ENCODE measurements around the gene TRPC5OS. TPM values are rescaled to one million over a fixed set of nuclear protein-coding genes. Genes with fewer than 3 reads are reported as not detected.

Gene TRPC5OS
- total RNA-seq, 1 donor from 2014 or later = not detected

DNA sequence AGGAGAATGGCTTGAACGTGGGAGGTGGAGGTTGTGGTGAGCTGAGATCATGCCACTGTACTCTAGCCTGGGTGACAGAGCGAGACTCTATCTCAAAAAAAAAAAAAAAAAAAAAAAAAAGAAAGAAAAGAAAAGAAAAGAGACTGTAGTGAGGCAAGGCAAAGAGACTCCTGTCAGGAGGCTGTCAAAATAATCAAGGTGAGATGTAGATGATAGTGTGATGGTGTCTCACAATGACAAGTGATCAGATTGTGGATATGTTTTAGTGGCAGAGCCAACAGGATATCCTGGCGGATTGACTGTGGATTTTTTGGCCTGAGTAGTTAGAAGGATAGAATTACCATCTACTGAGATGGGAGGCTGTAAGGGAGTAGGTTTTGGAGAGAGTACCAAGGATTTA lies 12.6 kb downstream of the TRPC5OS start:
- DNase-seq (ENCODE audit: low spot score, unreplicated experiment) = no peak
- Mint-ChIP-seq H3K4me1 (ENCODE audit: low read depth) (no peaks in the 10 kb centered on the region), H3K36me3 (ENCODE audit: insufficient read depth) (no peaks in the 10 kb centered on the region), H3K27me3 (no peaks in the 10 kb centered on the region), H3K4me3 (ENCODE audit: low read depth) (no peak overlapping the region), H3K9me3 (ENCODE audit: low read depth) (no peaks in the 10 kb centered on the region), H3K27ac (no peak overlapping the region)
- TF ChIP-seq, protein P1, sequence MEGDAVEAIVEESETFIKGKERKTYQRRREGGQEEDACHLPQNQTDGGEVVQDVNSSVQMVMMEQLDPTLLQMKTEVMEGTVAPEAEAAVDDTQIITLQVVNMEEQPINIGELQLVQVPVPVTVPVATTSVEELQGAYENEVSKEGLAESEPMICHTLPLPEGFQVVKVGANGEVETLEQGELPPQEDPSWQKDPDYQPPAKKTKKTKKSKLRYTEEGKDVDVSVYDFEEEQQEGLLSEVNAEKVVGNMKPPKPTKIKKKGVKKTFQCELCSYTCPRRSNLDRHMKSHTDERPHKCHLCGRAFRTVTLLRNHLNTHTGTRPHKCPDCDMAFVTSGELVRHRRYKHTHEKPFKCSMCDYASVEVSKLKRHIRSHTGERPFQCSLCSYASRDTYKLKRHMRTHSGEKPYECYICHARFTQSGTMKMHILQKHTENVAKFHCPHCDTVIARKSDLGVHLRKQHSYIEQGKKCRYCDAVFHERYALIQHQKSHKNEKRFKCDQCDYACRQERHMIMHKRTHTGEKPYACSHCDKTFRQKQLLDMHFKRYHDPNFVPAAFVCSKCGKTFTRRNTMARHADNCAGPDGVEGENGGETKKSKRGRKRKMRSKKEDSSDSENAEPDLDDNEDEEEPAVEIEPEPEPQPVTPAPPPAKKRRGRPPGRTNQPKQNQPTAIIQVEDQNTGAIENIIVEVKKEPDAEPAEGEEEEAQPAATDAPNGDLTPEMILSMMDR (IDR thresholded peaks at IDR 0.05; ENCODE audit: unreplicated experiment) = no peak

GRCh38 chrX:111892375-111892774 lies 16.4 kb downstream of the TRPC5OS start:
- H3K27me3 Mint-ChIP-seq = no peaks in the 10 kb centered on the region
- TF ChIP-seq, protein P1 (IDR thresholded peaks at IDR 0.05; ENCODE audit: unreplicated experiment) = no peak
- H3K9me3 Mint-ChIP-seq (ENCODE audit: low read depth) = no peaks in the 10 kb centered on the region
- no peak overlapping the region for H3K27ac Mint-ChIP-seq
- DNase-seq (ENCODE audit: low spot score, unreplicated experiment) = no peak
- no peaks in the 10 kb centered on the region for H3K4me1 Mint-ChIP-seq (ENCODE audit: low read depth)
- H3K36me3 Mint-ChIP-seq (ENCODE audit: insufficient read depth) = no peaks in the 10 kb centered on the region
- no peak overlapping the region for H3K4me3 Mint-ChIP-seq (ENCODE audit: low read depth)

GRCh38 chrX:111896148-111896547 lies 20.2 kb downstream of the TRPC5OS start:
- H3K9me3 Mint-ChIP-seq (ENCODE audit: low read depth) = no peaks in the 10 kb centered on the region

DNA sequence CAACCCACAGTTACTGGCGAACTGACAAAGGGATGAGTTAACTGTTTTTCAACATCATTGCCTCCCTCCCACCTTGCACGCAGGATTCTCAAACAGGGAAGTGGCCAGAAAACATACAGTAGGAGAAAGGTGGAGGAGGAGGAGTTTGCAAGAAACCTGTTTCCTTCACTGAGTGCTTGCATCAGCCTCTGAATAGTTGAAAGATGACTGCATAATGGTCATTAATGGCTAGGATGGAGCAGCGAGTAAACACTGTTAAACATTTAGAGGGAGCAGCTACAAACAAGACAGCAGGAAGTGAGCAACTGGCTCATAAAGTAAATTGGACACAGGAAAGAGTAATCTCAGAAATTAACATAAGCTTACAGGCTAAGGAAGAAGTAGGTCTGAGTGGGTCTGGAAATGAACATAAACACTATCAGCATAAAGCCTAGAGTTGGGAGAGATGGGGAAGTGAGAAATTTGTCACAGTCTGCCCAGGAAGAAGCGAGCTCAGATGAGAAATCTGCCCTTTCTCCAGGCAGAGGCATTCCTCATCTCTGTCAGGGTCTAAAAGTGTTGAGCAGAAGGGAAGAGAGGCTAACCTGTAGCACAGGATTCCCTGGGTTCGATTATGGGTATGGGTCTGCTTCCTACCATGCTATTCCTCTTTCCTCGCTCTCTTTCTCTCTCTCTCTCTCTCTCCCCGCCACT lies 38.6 kb downstream of the TRPC5OS start:
- H3K4me3 Mint-ChIP-seq (ENCODE audit: low read depth) = no peak overlapping the region
- DNase-seq (ENCODE audit: low spot score, unreplicated experiment) = no peak
- peaks cover 6% of the 10 kb centered on the region for H3K9me3 Mint-ChIP-seq (ENCODE audit: low read depth)
- no peaks in the 10 kb centered on the region for H3K36me3 Mint-ChIP-seq (ENCODE audit: insufficient read depth)
- H3K4me1 Mint-ChIP-seq (ENCODE audit: low read depth) = peaks cover 14% of the 10 kb centered on the region
- H3K27ac Mint-ChIP-seq = peak overlapping the region; percentile 79
- TF ChIP-seq, protein P1 (IDR thresholded peaks at IDR 0.05; ENCODE audit: unreplicated experiment) = no peak
- no peaks in the 10 kb centered on the region for H3K27me3 Mint-ChIP-seq

More at GRCh38 chrX:111896148-111896547, 20.2 kb downstream of the TRPC5OS start:
- no peaks in the 10 kb centered on the region for H3K36me3 Mint-ChIP-seq (ENCODE audit: insufficient read depth)
- H3K27ac Mint-ChIP-seq = no peak overlapping the region
- TF ChIP-seq, protein P1 (IDR thresholded peaks at IDR 0.05; ENCODE audit: unreplicated experiment) = no peak
- no peaks in the 10 kb centered on the region for H3K27me3 Mint-ChIP-seq
- H3K4me3 Mint-ChIP-seq (ENCODE audit: low read depth) = no peak overlapping the region
- DNase-seq (ENCODE audit: low spot score, unreplicated experiment) = no peak
- H3K4me1 Mint-ChIP-seq (ENCODE audit: low read depth) = no peaks in the 10 kb centered on the region

DNA sequence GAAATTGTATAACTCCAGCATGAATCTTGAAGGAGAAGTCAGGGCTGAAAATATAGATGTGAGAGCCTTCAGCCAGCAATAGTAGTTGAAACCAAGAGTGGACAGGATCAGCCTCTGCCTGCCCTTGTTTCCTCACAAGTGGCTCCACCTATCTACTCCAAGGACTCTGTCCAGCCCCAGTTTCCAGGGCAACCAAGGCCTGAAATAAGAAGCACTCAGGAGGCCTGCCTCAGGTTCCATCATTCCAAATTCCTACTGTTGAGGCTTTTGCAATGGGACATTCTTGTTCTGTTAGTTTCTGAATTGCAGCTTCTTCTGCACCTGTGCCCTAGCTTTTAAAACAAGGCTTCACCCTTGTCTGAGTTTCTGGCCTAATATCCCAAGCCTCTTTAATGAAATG lies 41.6 kb downstream of the TRPC5OS start:
- Mint-ChIP-seq H3K27me3 (no peaks in the 10 kb centered on the region), H3K27ac (no peak overlapping the region), H3K4me3 (ENCODE audit: low read depth) (no peak overlapping the region), H3K4me1 (ENCODE audit: low read depth) (peaks cover 17% of the 10 kb centered on the region), H3K36me3 (ENCODE audit: insufficient read depth) (no peaks in the 10 kb centered on the region), H3K9me3 (ENCODE audit: low read depth) (peaks cover 6% of the 10 kb centered on the region)
- no peak for DNase-seq (ENCODE audit: low spot score, unreplicated experiment)
- TF ChIP-seq, protein P1 (IDR thresholded peaks at IDR 0.05; ENCODE audit: unreplicated experiment) = no peak
